ENCODE measurements around the gene QRSL1. TPM values are rescaled to one million over a fixed set of nuclear protein-coding genes. Genes with fewer than 3 reads are reported as not detected.

The QRSL1 gene
- total RNA-seq (2012; rRNA removed) (10.6 and 10.9 TPM in 2 replicates), polyA plus RNA-seq (2012; rRNA removed) (4.7 and 6.1 TPM in 2 replicates), Bru-seq, nascent RNA (percentile 67 among the genes with signal in this experiment), BruChase-seq, experiment 1, labeled RNA remaining after a 6-hour chase (percentile 64 among the genes with signal in this experiment), BruChase-seq, experiment 2, labeled RNA remaining after a 2-hour chase (percentile 58 among the genes with signal in this experiment)
- polyA plus RNA-seq (2012; cell fraction: cytosol; rRNA removed): 1.9 and 2.5 TPM in 2 replicates
- polyA plus RNA-seq (2012; cell fraction: nucleus; rRNA removed; ENCODE audit: low replicate concordance): 2.9 and 8.0 TPM in 2 replicates
- long read RNA-seq, full-length matches to known transcripts: 13 of 17 reads
- long read RNA-seq, partial matches to known transcripts: 1 of 17 reads
- long read RNA-seq, other reads (novel, unspliced or antisense): 3 of 17 reads

GRCh38 chr6:106629103-106629858 is at the start of gene QRSL1, which contains the start of gene RTN4IP1:
TSS of gene QRSL1 (plus strand) at chr6:106629578. CDS start at chr6:106629682, 104 bp downstream.
TSS of gene RTN4IP1 (minus strand) at chr6:106629498. CDS start at chr6:106629021, 477 bp downstream.
- dilution Hi-C loops (cut with HindIII; ENCODE audit: low sequenced_read_pairs, unreplicated experiment): no loop called here
- BruUV-seq (replicated peaks): TSS peak; percentile 97

More at GRCh38 chr6:106629103-106629858, at the start of gene QRSL1, which contains the start of gene RTN4IP1:
- peaks cover 12 to 30% of the 10 kb centered on the region in 2 experiments for H3K79me1 ChIP-seq (ENCODE audit: low read depth in 1 of 2, low read length in 2 of 2)
- H2BK15ac ChIP-seq (ENCODE audit: low read depth, low read length): no peak within 1 kb of the TSS; the same call in 2 of the 3 replicates
- WGBS, 2 experiments (ENCODE audit: extremely low coverage in 2 of 2, insufficient read length in 1 of 2): 1% methylated on average over 25 of the region's 46 CpGs; no CpG with 5 or more reads in 1 of the 2 experiments
- H4K20me1 ChIP-seq (ENCODE audit: insufficient read depth, low read length): peaks cover 2% of the 10 kb centered on the region; the same call in 1 of the 2 replicates
- H2BK20ac ChIP-seq (ENCODE audit: low read depth, low read length): no peak within 1 kb of the TSS
- peak within 1 kb of the TSS; percentile 70 for H2AK9ac ChIP-seq (replicated peaks; ENCODE audit: low read depth, low read length, poor library complexity)
- peak within 1 kb of the TSS; percentile 85 for H3K4me3 ChIP-seq (ENCODE audit: insufficient read depth, low read depth, low read length)
- intact Hi-C loops (cut with micrococcal nuclease): loop anchor here (5.0 kb wide), 1 partner anchor 37 kb away; no protein-coding TSS in a partner anchor
- H3K4ac ChIP-seq (ENCODE audit: low read depth, low read length): peak within 1 kb of the TSS; percentile 84
- ATAC-seq (ENCODE audit: low read depth): peak; percentile 95
- CTCF ChIA-PET: no interaction called here
- TF ChIP-seq MXI1 (IDR thresholded peaks at IDR 0.05; ENCODE audit: borderline replicate concordance, low read depth, low read length): peak; percentile 78; the same call in 1 of the 2 replicates
- peak; percentile 55; the same call in 1 of the 2 replicates for TF ChIP-seq MAZ (IDR thresholded peaks at IDR 0.05; ENCODE audit: borderline replicate concordance, low read depth, low read length)
- no peak for TF ChIP-seq USF2 (IDR thresholded peaks at IDR 0.05; ENCODE audit: low read depth, low read length)
- no peak for TF ChIP-seq CTCF (conservative IDR thresholded peaks at IDR 0.05; ENCODE audit: low read depth, low read length)
- no peak for TF ChIP-seq CHD1 (IDR thresholded peaks at IDR 0.05; ENCODE audit: low read depth, low read length)
- peak; percentile 29; the same call in 1 of the 2 replicates for TF ChIP-seq FOS (IDR thresholded peaks at IDR 0.05; ENCODE audit: low read depth, low read length)
- TF ChIP-seq POLR2A (IDR thresholded peaks at IDR 0.05; ENCODE audit: low read depth, low read length): peak; percentile 63; the same call in 1 of the 2 replicates
- H4K91ac ChIP-seq (ENCODE audit: insufficient read depth, low read depth, low read length): peak within 1 kb of the TSS; percentile 71
- H3K23ac ChIP-seq (ENCODE audit: low read depth, low read length): peak within 1 kb of the TSS; percentile 81
- in situ Hi-C loops (cut with MboI; ENCODE audit: low sequenced_read_pairs): no loop called here
- DNase-seq: peak; percentile 92
- H3K56ac ChIP-seq (ENCODE audit: extremely low read depth, insufficient read depth, low read length): peak within 1 kb of the TSS; percentile 90
- H3K9me3 ChIP-seq (ENCODE audit: control insufficient read depth, insufficient read depth, low read length): no peaks in the 10 kb centered on the region
- H2BK5ac ChIP-seq (ENCODE audit: low read depth, low read length, poor library complexity, severe bottlenecking): peak within 1 kb of the TSS; percentile 54
- H3K14ac ChIP-seq (replicated peaks; ENCODE audit: low read depth, low read length): peak within 1 kb of the TSS; percentile 96
- H4K5ac ChIP-seq (ENCODE audit: low read depth, low read length): peak within 1 kb of the TSS; percentile 94
- peaks cover 6% of the 10 kb centered on the region for H3K4me1 ChIP-seq (ENCODE audit: control insufficient read depth, insufficient read depth, low read length)
- H3K36me3 ChIP-seq (ENCODE audit: control insufficient read depth, insufficient read depth, low read length): no peaks in the 10 kb centered on the region
- H2BK120ac ChIP-seq (ENCODE audit: low read depth, low read length): peak within 1 kb of the TSS; percentile 51
- H3K9me1 ChIP-seq (ENCODE audit: insufficient read depth, low read length): no peaks in the 10 kb centered on the region
- POLR2A ChIA-PET (ENCODE audit: unreplicated experiment): no interaction called here
- peak within 1 kb of the TSS; percentile 96 to 97 for H4K8ac ChIP-seq (ENCODE audit: low read depth in 2 of 2, low read length in 2 of 2)
- 0 out of 2 replicates have a peak within 1 kb of the TSS, but pooled peaks have one; percentile 38 for H2AK5ac ChIP-seq (ENCODE audit: low read depth, low read length)
- peak within 1 kb of the TSS; percentile 94 for H3K9ac ChIP-seq (ENCODE audit: low read depth, low read length)
- H3K27me3 ChIP-seq (ENCODE audit: control insufficient read depth, insufficient read depth, low read length): no peaks in the 10 kb centered on the region
- H3K4me2 ChIP-seq (ENCODE audit: low read depth, low read length): peak within 1 kb of the TSS; percentile 85
- peak within 1 kb of the TSS; percentile 77 for H3K27ac ChIP-seq (ENCODE audit: insufficient read depth, low read length)
- peak within 1 kb of the TSS; percentile 91 for H2AFZ ChIP-seq (replicated peaks; ENCODE audit: low read length, poor library complexity)
- no peak within 1 kb of the TSS for H3K18ac ChIP-seq (ENCODE audit: low read depth, low read length)

Measured in IMR-90 (cell line).